ENCODE measurements around the gene NAV1.

The NAV1 gene

GRCh38 chr1:201536558-201536957 is 2.4 kb upstream of the NAV1 start:
- WGBS, 2 experiments, result 85% methylated on average over 4 of the region's 4 CpGs
- Histone ChIP-seq H3K4me1 (ENCODE audit: control insufficient read depth, insufficient read depth, low read length) (peaks cover 16% of the 10 kb centered on the region), H3K4me3 (ENCODE audit: insufficient read depth, low read depth, low read length) (no peak overlapping the region), H3K36me3 (ENCODE audit: control insufficient read depth, insufficient read depth, low read length) (no peaks in the 10 kb centered on the region), H3K9me3 (ENCODE audit: control insufficient read depth, low read length) (no peaks in the 10 kb centered on the region), H3K27ac (ENCODE audit: insufficient read depth, low read depth, low read length, poor library complexity, severe bottlenecking) (no peak overlapping the region), H3K27me3 (ENCODE audit: control insufficient read depth, insufficient read depth, low read length, poor library complexity, severe bottlenecking) (peaks cover 43% of the 10 kb centered on the region)

GRCh38 chr1:201537028-201537427 is 1.9 kb upstream of the NAV1 start:
- Histone ChIP-seq H3K9me3 (ENCODE audit: control insufficient read depth, low read length) (no peaks in the 10 kb centered on the region), H3K27ac (ENCODE audit: insufficient read depth, low read depth, low read length, poor library complexity, severe bottlenecking) (no peak overlapping the region), H3K36me3 (ENCODE audit: control insufficient read depth, insufficient read depth, low read length) (no peaks in the 10 kb centered on the region), H3K4me3 (ENCODE audit: insufficient read depth, low read depth, low read length) (no peak overlapping the region), H3K4me1 (ENCODE audit: control insufficient read depth, insufficient read depth, low read length) (peaks cover 11% of the 10 kb centered on the region), H3K27me3 (ENCODE audit: control insufficient read depth, insufficient read depth, low read length, poor library complexity, severe bottlenecking) (peaks cover 47% of the 10 kb centered on the region)
- 90 to 92% methylated on average over 2 of the region's 2 CpGs for WGBS, 2 experiments

- no peaks in the 10 kb centered on the region for H3K9me3 ChIP-seq (ENCODE audit: control insufficient read depth, low read length)
- peaks cover 47% of the 10 kb centered on the region for H3K27me3 ChIP-seq (ENCODE audit: control insufficient read depth, insufficient read depth, low read length, poor library complexity, severe bottlenecking)
- 92 to 94% methylated on average over 4 of the region's 4 CpGs for WGBS, 2 experiments
Measured at GRCh38 chr1:201537467-201537866, 1.5 kb upstream of the NAV1 start.

GRCh38 chr1:201537891-201538611 is 876 bp upstream of the NAV1 start:
- Histone ChIP-seq H3K27ac (ENCODE audit: insufficient read depth, low read depth, low read length, poor library complexity, severe bottlenecking) (no peak overlapping the region), H3K36me3 (ENCODE audit: control insufficient read depth, insufficient read depth, low read length) (no peaks in the 10 kb centered on the region), H3K27me3 (ENCODE audit: control insufficient read depth, insufficient read depth, low read length, poor library complexity, severe bottlenecking) (peaks cover 47% of the 10 kb centered on the region), H3K4me1 (ENCODE audit: control insufficient read depth, insufficient read depth, low read length) (peaks cover 9% of the 10 kb centered on the region), H3K4me3 (ENCODE audit: insufficient read depth, low read depth, low read length) (peak overlapping the region; percentile 52), H3K9me3 (ENCODE audit: control insufficient read depth, low read length) (no peaks in the 10 kb centered on the region)
- 8 to 14% methylated on average over 6 of the region's 6 CpGs for WGBS, 2 experiments

More at GRCh38 chr1:201537467-201537866, 1.5 kb upstream of the NAV1 start:
- Histone ChIP-seq H3K4me1 (ENCODE audit: control insufficient read depth, insufficient read depth, low read length) (peaks cover 9% of the 10 kb centered on the region), H3K36me3 (ENCODE audit: control insufficient read depth, insufficient read depth, low read length) (no peaks in the 10 kb centered on the region), H3K27ac (ENCODE audit: insufficient read depth, low read depth, low read length, poor library complexity, severe bottlenecking) (no peak overlapping the region), H3K4me3 (ENCODE audit: insufficient read depth, low read depth, low read length) (no peak overlapping the region)

GRCh38 chr1:201539561-201540431 is 869 bp downstream of the NAV1 start:
- WGBS, 2 experiments, result 1% methylated on average over 47 of the region's 47 CpGs
- peak overlapping the region; percentile 52 for H3K4me3 ChIP-seq (ENCODE audit: insufficient read depth, low read depth, low read length)
- peaks cover 47% of the 10 kb centered on the region for H3K27me3 ChIP-seq (ENCODE audit: control insufficient read depth, insufficient read depth, low read length, poor library complexity, severe bottlenecking)
- no peaks in the 10 kb centered on the region for H3K9me3 ChIP-seq (ENCODE audit: control insufficient read depth, low read length)
- H3K36me3 ChIP-seq (ENCODE audit: control insufficient read depth, insufficient read depth, low read length), result no peaks in the 10 kb centered on the region
- peaks cover 13% of the 10 kb centered on the region for H3K4me1 ChIP-seq (ENCODE audit: control insufficient read depth, insufficient read depth, low read length)
- no peak overlapping the region for H3K27ac ChIP-seq (ENCODE audit: insufficient read depth, low read depth, low read length, poor library complexity, severe bottlenecking)

- Histone ChIP-seq H3K36me3 (ENCODE audit: control insufficient read depth, insufficient read depth, low read length) (no peaks in the 10 kb centered on the region), H3K4me1 (ENCODE audit: control insufficient read depth, insufficient read depth, low read length) (peaks cover 13% of the 10 kb centered on the region), H3K9me3 (ENCODE audit: control insufficient read depth, low read length) (no peaks in the 10 kb centered on the region), H3K27ac (ENCODE audit: insufficient read depth, low read depth, low read length, poor library complexity, severe bottlenecking) (no peak overlapping the region), H3K4me3 (ENCODE audit: insufficient read depth, low read depth, low read length) (no peak overlapping the region), H3K27me3 (ENCODE audit: control insufficient read depth, insufficient read depth, low read length, poor library complexity, severe bottlenecking) (peaks cover 47% of the 10 kb centered on the region)
- WGBS, 2 experiments, result 82% methylated on average over 12 of the region's 12 CpGs
Measured at GRCh38 chr1:201540846-201541735, 2.2 kb downstream of the NAV1 start.

- H3K27ac ChIP-seq (ENCODE audit: insufficient read depth, low read depth, low read length, poor library complexity, severe bottlenecking), result no peak overlapping the region
- WGBS, 2 experiments, result 86 to 87% methylated on average over 9 of the region's 9 CpGs
- H3K9me3 ChIP-seq (ENCODE audit: control insufficient read depth, low read length), result no peaks in the 10 kb centered on the region
- no peaks in the 10 kb centered on the region for H3K36me3 ChIP-seq (ENCODE audit: control insufficient read depth, insufficient read depth, low read length)
- H3K27me3 ChIP-seq (ENCODE audit: control insufficient read depth, insufficient read depth, low read length, poor library complexity, severe bottlenecking), result peaks cover 43% of the 10 kb centered on the region
- no peak overlapping the region for H3K4me3 ChIP-seq (ENCODE audit: insufficient read depth, low read depth, low read length)
- H3K4me1 ChIP-seq (ENCODE audit: control insufficient read depth, insufficient read depth, low read length), result peaks cover 13% of the 10 kb centered on the region
Measured at GRCh38 chr1:201542309-201543035, 3.5 kb downstream of the NAV1 start.

- no peak overlapping the region for H3K4me3 ChIP-seq (ENCODE audit: insufficient read depth, low read depth, low read length)
- no peak overlapping the region for H3K27ac ChIP-seq (ENCODE audit: insufficient read depth, low read depth, low read length, poor library complexity, severe bottlenecking)
- H3K4me1 ChIP-seq (ENCODE audit: control insufficient read depth, insufficient read depth, low read length), result peaks cover 13% of the 10 kb centered on the region
- 77 to 78% methylated on average over 7 of the region's 7 CpGs for WGBS, 2 experiments
- peaks cover 29% of the 10 kb centered on the region for H3K27me3 ChIP-seq (ENCODE audit: control insufficient read depth, insufficient read depth, low read length, poor library complexity, severe bottlenecking)
- H3K36me3 ChIP-seq (ENCODE audit: control insufficient read depth, insufficient read depth, low read length), result no peaks in the 10 kb centered on the region
- no peaks in the 10 kb centered on the region for H3K9me3 ChIP-seq (ENCODE audit: control insufficient read depth, low read length)
Measured at GRCh38 chr1:201543871-201544642, 5.1 kb downstream of the NAV1 start.

GRCh38 chr1:201544710-201545109 is 5.8 kb downstream of the NAV1 start:
- 96 to 99% methylated on average over 3 of the region's 3 CpGs for WGBS, 2 experiments
- Histone ChIP-seq H3K4me1 (ENCODE audit: control insufficient read depth, insufficient read depth, low read length) (peaks cover 10% of the 10 kb centered on the region), H3K36me3 (ENCODE audit: control insufficient read depth, insufficient read depth, low read length) (no peaks in the 10 kb centered on the region), H3K9me3 (ENCODE audit: control insufficient read depth, low read length) (no peaks in the 10 kb centered on the region), H3K27me3 (ENCODE audit: control insufficient read depth, insufficient read depth, low read length, poor library complexity, severe bottlenecking) (peaks cover 23% of the 10 kb centered on the region), H3K27ac (ENCODE audit: insufficient read depth, low read depth, low read length, poor library complexity, severe bottlenecking) (no peak overlapping the region), H3K4me3 (ENCODE audit: insufficient read depth, low read depth, low read length) (no peak overlapping the region)
